Thyroid gland (tissue), 4 donors: Measurements from ENCODE around the gene SCGB1A1. TPM values are rescaled to one million over a fixed set of nuclear protein-coding genes. Genes with fewer than 3 reads are reported as not detected.

Experiments
- DNase-seq, 2 donors: peaks; one replicate each; pipeline ENCODE4 v3.0.0-alpha.2; 2019
- H3K27ac ChIP-seq, 3 donors: fragments of 200-600 bp; sonication (generic); 1 replicate in 2 of 3; 2 replicates in 1 of 3; pipeline ENCODE4 v1.5.1; 2016 to 2019; ENCODE audit warnings: mild to moderate bottlenecking in 1 of 3, moderate library complexity in 1 of 3
- H3K27me3 ChIP-seq: fragments of 200-600 bp; sonication (generic); one replicate; pipeline ENCODE4 v1.5.1; 2019
- H3K36me3 ChIP-seq, 2 donors: fragments of 200-600 bp; sonication (generic); one replicate each; pipeline ENCODE4 v1.5.1; 2016 to 2019
- H3K4me1 ChIP-seq, 2 donors: fragments of 200-600 bp; sonication (generic); one replicate each; pipeline ENCODE4 v1.5.1; 2017 to 2019
- H3K4me3 ChIP-seq, 3 donors: fragments of 200-600 bp; sonication (generic); replicated peaks in 1 of 3; 1 replicate in 2 of 3; 2 replicates in 1 of 3; pipeline ENCODE4 v1.5.1; 2016; ENCODE audit warnings: mild to moderate bottlenecking in 1 of 3
- H3K9me3 ChIP-seq: fragments of 200-600 bp; sonication (generic); one replicate; pipeline ENCODE4 v1.5.1; 2017
- CTCF ChIP-seq, 6 experiments: fragments of 200-600 bp in 3 of 6; fragments of 450-650 bp in 3 of 6; sonication (generic) in 3 of 6; IDR thresholded peaks; one replicate each; pipeline ENCODE4 v1.5.1; 2016 to 2019; ENCODE audit warnings: antibody characterized with exemption in 6 of 6, mild to moderate bottlenecking in 2 of 6, inconsistent platforms in 1 of 6, moderate library complexity in 1 of 6
- POLR2A ChIP-seq, 2 donors: fragments of 450-650 bp; IDR thresholded peaks; one replicate each; pipeline ENCODE4 v1.6.1; 2017; ENCODE audit warnings: antibody characterized with exemption in 2 of 2, mild to moderate bottlenecking in 2 of 2, moderate library complexity in 1 of 2
- WGBS, 2 donors: methylation state at CpG; one replicate each; pipeline ENCODE4 v1.1.5; 2017; 5-methylcytosine and 5-hydroxymethylcytosine counted together
- intact Hi-C: fragments of 100-400 bp; cut with DNase I; formaldehyde crosslinking; loops from one replicate; pipeline ENCODE4 v1.15.1; 2023
- total RNA-seq, 4 donors: library from RNA; depleted of rRNA; stranded (reverse); fragments of >200 nt; gene quantifications; one replicate each; pipeline ENCODE4 v1.2.3, GENCODE V29; 2016

Gene SCGB1A1
- total RNA-seq, 4 donors from 2014 or later: not detected

- Histone ChIP-seq H3K4me3 (no peak overlapping the region), H3K36me3 (no peaks in the 10 kb centered on the region), H3K27ac (peak overlapping the region; percentile 67 to 83 (median 82)), H3K9me3 (no peaks in the 10 kb centered on the region), H3K27me3 (no peaks in the 10 kb centered on the region), H3K4me1 (peaks cover 15 to 31% of the 10 kb centered on the region in 2 donors)
- no peak for DNase-seq
- intact Hi-C loops: no loop called here
- 93 to 100% methylated on average over 1 of the region's 1 CpG for WGBS, 2 donors
- TF ChIP-seq POLR2A (IDR thresholded peaks at IDR 0.05) (no peak), CTCF (IDR thresholded peaks at IDR 0.05) (no peak)
Measured at GRCh38 chr11:62459080-62459479, 40.2 kb downstream of the SCGB1A1 start.

- Histone ChIP-seq H3K4me3 (no peak overlapping the region), H3K4me1 (peaks cover 15 to 31% of the 10 kb centered on the region in 2 donors), H3K27me3 (no peaks in the 10 kb centered on the region), H3K36me3 (no peaks in the 10 kb centered on the region), H3K27ac (no peak overlapping the region), H3K9me3 (no peaks in the 10 kb centered on the region)
- DNase-seq: no peak
- intact Hi-C loops: no loop called here
- TF ChIP-seq CTCF (IDR thresholded peaks at IDR 0.05) (no peak), POLR2A (IDR thresholded peaks at IDR 0.05) (no peak)
- 81 to 82% methylated on average over 15 of the region's 15 CpGs for WGBS, 2 donors
Measured at GRCh38 chr11:62461740-62462507, 43.1 kb downstream of the SCGB1A1 start.

- no peaks in the 10 kb centered on the region for H3K9me3 ChIP-seq
- no peak overlapping the region for H3K27ac ChIP-seq
- no peaks in the 10 kb centered on the region for H3K36me3 ChIP-seq
- no peaks in the 10 kb centered on the region for H3K27me3 ChIP-seq
- WGBS, 2 donors: 92 to 93% methylated on average over 9 of the region's 9 CpGs
- TF ChIP-seq CTCF (IDR thresholded peaks at IDR 0.05): no peak
- TF ChIP-seq POLR2A (IDR thresholded peaks at IDR 0.05): no peak
- intact Hi-C loops: no loop called here
- no peak for DNase-seq
- H3K4me1 ChIP-seq: peaks cover 11 to 25% of the 10 kb centered on the region in 2 donors
- no peak overlapping the region for H3K4me3 ChIP-seq
Measured at GRCh38 chr11:62462508-62462892, 43.7 kb downstream of the SCGB1A1 start.

DNA sequence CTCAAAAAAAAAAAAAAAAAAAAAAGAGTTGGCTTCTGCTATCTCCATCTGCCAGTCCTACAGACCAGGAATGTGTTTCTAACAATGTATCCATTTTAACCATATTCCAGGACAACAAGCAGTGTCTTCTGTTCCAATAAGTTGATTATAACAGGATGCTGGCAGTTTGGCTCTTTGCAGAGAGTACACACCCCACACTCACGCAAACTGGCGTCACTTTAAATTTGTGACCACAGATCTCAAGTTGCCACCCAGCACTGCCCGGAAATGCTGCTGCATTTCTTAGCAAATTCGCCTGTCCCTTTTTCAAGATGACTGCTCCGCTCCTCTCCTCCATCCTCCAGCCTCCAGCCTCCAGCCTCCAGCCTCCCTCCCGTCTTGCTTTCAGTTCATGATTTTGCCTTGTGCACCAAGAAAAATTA is 44.3 kb downstream of the SCGB1A1 start:
- Histone ChIP-seq H3K4me3 (no peak overlapping the region), H3K4me1 (peaks cover 9 to 19% of the 10 kb centered on the region in 2 donors), H3K9me3 (no peaks in the 10 kb centered on the region), H3K27me3 (no peaks in the 10 kb centered on the region), H3K36me3 (no peaks in the 10 kb centered on the region), H3K27ac (no peak overlapping the region)
- intact Hi-C loops: no loop called here
- 87 to 91% methylated on average over 6 of the region's 6 CpGs for WGBS, 2 donors
- DNase-seq: no peak
- TF ChIP-seq CTCF (IDR thresholded peaks at IDR 0.05): no peak
- TF ChIP-seq POLR2A (IDR thresholded peaks at IDR 0.05): no peak

GRCh38 chr11:62464655-62465054 is 45.8 kb downstream of the SCGB1A1 start:
- Histone ChIP-seq H3K4me1 (peaks cover 0 to 6% of the 10 kb centered on the region in 2 donors), H3K36me3 (no peaks in the 10 kb centered on the region), H3K4me3 (no peak overlapping the region), H3K9me3 (no peaks in the 10 kb centered on the region), H3K27me3 (no peaks in the 10 kb centered on the region), H3K27ac (no peak overlapping the region)
- DNase-seq: peak; percentile 29 to 33
- no peak for TF ChIP-seq POLR2A (IDR thresholded peaks at IDR 0.05)
- TF ChIP-seq CTCF (IDR thresholded peaks at IDR 0.05): peak in 2 of 6 experiments; percentile 20 to 34
- intact Hi-C loops: no loop called here
- 47 to 51% methylated on average over 7 of the region's 7 CpGs for WGBS, 2 donors
